Heart left ventricle (tissue), 13 donors: Measurements from ENCODE around the gene EIPR1.

ENCODE experiments used
- CTCF ChIP-seq, 12 donors: fragments of 200-600 bp; sonication (generic) in 4 of 12; IDR thresholded peaks; one replicate each; pipeline versions ENCODE4 v1.5.0 to v1.8.0; 2018 to 2022; ENCODE audit warnings: antibody characterized with exemption in 12 of 12, mild to moderate bottlenecking in 5 of 12
- POLR2A ChIP-seq, 2 donors: fragments of 450-650 bp; IDR thresholded peaks; one replicate each; pipeline ENCODE4 v1.6.1; 2017; ENCODE audit warnings: antibody characterized with exemption in 2 of 2, mild to moderate bottlenecking in 2 of 2, moderate library complexity in 2 of 2
- donor health status: ischemic (EF 13 %, LVEDD 7.1; RV severe dilation, severe dysfunction).
- donor health status: DM: no; HTN: yes; CAD: no.
- donor health status: DM: no; HTN: no; CAD: no.
- donor health status: ischemic (EF 25% LVEDD 6.9; RV normal size, moderate dysfunction).
- donor health status: ischemic (EF 25% LVEDD 5.7; RV mildly dilated, moderate dysfunction).
- donor health status: ischemic (EF 35%, LVEDD 5.7; RV mildly dilated, moderate dysfunction).
- donor health status: nonischemic (EF 11% LVEDD 7.7; RV severe dilation, severe dysfunction).
- donor health status: DM: yes; HTN: yes; CAD: no.
- donor health status: PGD.
- donor health status: ischemic (EF 29% LVEDD 5.4; RV normal size, mild dysfunction).
- donor health status: nonischemic (EF 23%, LVEDD 6.1; RV moderate dilation, normal function).

- TF ChIP-seq POLR2A (IDR thresholded peaks at IDR 0.05) = no peak
- no peak for TF ChIP-seq CTCF (IDR thresholded peaks at IDR 0.05)
These were observed 123.1 kb downstream of the EIPR1 start for GRCh38 chr2:3254442-3254941.
